Activated CD8-positive, alpha-beta memory T cell treated with anti-CD3 and anti-CD28 coated beads for 1 hour (primary cell): ENCODE measurements around the gene MCM5.
"Not testable (repeated sequence)": the region's sequence is repeated elsewhere in the genome, so short reads cannot be mapped to it uniquely, and the experiment has no call there.

ENCODE experiments used
- DNase-seq, 2 donors: peaks; one replicate each; pipeline ENCODE4 v3.0.0-alpha.2; 2020; ENCODE audit warnings: low read depth in 1 of 2; ENCODE audit errors: extremely low read depth in 1 of 2

The MCM5 gene

GRCh38 chr22:35399678-35400500 is at the start of gene MCM5:
Gene MCM5 (plus strand): TSS chr22:35400140. CDS start chr22:35400439, 299 bp downstream.
- peak; percentile 93 for DNase-seq

- DNase-seq: peak; percentile 52 to 72
Measured at GRCh38 chr22:35350539-35351503, 49.1 kb upstream of the MCM5 start.

GRCh38 chr22:35352214-35353111 is 47.5 kb upstream of the MCM5 start:
- peak in 1 of 2 donors; percentile 38 for DNase-seq

- DNase-seq: no peak
Measured at GRCh38 chr22:35353318-35353717, 46.6 kb upstream of the MCM5 start.

- no peak for DNase-seq
Measured at GRCh38 chr22:35354068-35354467, 45.9 kb upstream of the MCM5 start.

GRCh38 chr22:35357883-35358621 is 41.9 kb upstream of the MCM5 start:
- no peak for DNase-seq

- no peak for DNase-seq
Measured at GRCh38 chr22:35359380-35360065, 40.4 kb upstream of the MCM5 start.

GRCh38 chr22:35361001-35361558 is 38.9 kb upstream of the MCM5 start:
- no peak for DNase-seq

GRCh38 chr22:35363566-35364086 is 36.3 kb upstream of the MCM5 start:
- no peak for DNase-seq

GRCh38 chr22:35364230-35364629 is 35.7 kb upstream of the MCM5 start:
- DNase-seq: not testable (repeated sequence)

GRCh38 chr22:35367331-35367886 is 32.5 kb upstream of the MCM5 start:
- no peak for DNase-seq

- no peak for DNase-seq
Measured at GRCh38 chr22:35368386-35368785, 31.6 kb upstream of the MCM5 start.

GRCh38 chr22:35369996-35370395 is 29.9 kb upstream of the MCM5 start:
- no peak for DNase-seq

- DNase-seq: no peak
Measured at GRCh38 chr22:35373781-35374180, 26.2 kb upstream of the MCM5 start.

- no peak for DNase-seq
Measured at GRCh38 chr22:35375031-35375430, 24.9 kb upstream of the MCM5 start.

GRCh38 chr22:35375526-35375925 is 24.4 kb upstream of the MCM5 start:
- no peak for DNase-seq

GRCh38 chr22:35376728-35377472 is 23.0 kb upstream of the MCM5 start:
- DNase-seq: no peak

- no peak for DNase-seq
Measured at GRCh38 chr22:35377735-35378134, 22.2 kb upstream of the MCM5 start.
